GM23338 (cell line): ENCODE data around the gene CTNNA3. TPM values are rescaled to one million over a fixed set of nuclear protein-coding genes. Genes with fewer than 3 reads are reported as not detected.
A peak's percentile ranks its signal among the peaks of the same experiment; 100 is the strongest.

ENCODE experiments used
- ATAC-seq: fragments of 200-7000 bp; cut with Tn5 transposase; 3 replicates; pipeline ENCODE4 v1.9.1; 2020
- DNase-seq: peaks from one replicate; pipeline ENCODE4 v3.0.0-alpha.2; 2015; ENCODE audit warnings: low spot score
- H2AFZ ChIP-seq: fragments of 200-600 bp; sonication (generic); 2 replicates; pipeline ENCODE4 v1.8.0; 2016; ENCODE audit warnings: antibody characterized with exemption, mild to moderate bottlenecking, moderate library complexity
- H3F3A ChIP-seq: fragments of 200-600 bp; sonication (generic); replicated peaks from 2 replicates; pipeline ENCODE4 v1.8.0; 2017; ENCODE audit warnings: antibody characterized with exemption, mixed run types, low read depth
- H3K27ac ChIP-seq: fragments of 200-600 bp; sonication (generic); 2 replicates; pipeline ENCODE4 v1.6.1; 2016; ENCODE audit warnings: low read depth
- H3K27me3 ChIP-seq: fragments of 200-600 bp; sonication (generic); 2 replicates; pipeline ENCODE4 v1.8.0; 2016; ENCODE audit warnings: mild to moderate bottlenecking, mixed run types, moderate library complexity; ENCODE audit not compliant: insufficient read depth
- H3K36me3 ChIP-seq: fragments of 200-600 bp; sonication (generic); 2 replicates; pipeline ENCODE4 v1.8.0; 2016; ENCODE audit warnings: mild to moderate bottlenecking; ENCODE audit not compliant: insufficient read depth
- H3K4me1 ChIP-seq: fragments of 200-600 bp; sonication (generic); 2 replicates; pipeline ENCODE4 v1.8.0; 2016; ENCODE audit warnings: mild to moderate bottlenecking, moderate library complexity; ENCODE audit not compliant: insufficient read depth
- H3K4me2 ChIP-seq: fragments of 200-600 bp; sonication (generic); 2 replicates; pipeline ENCODE4 v1.7.1; 2017; ENCODE audit warnings: mixed run types
- H3K4me3 ChIP-seq: fragments of 200-600 bp; sonication (generic); 2 replicates; pipeline ENCODE4 v1.6.1; 2016; ENCODE audit warnings: mixed run types
- H3K79me2 ChIP-seq: fragments of 200-600 bp; sonication (generic); replicated peaks from 2 replicates; pipeline ENCODE4 v1.8.0; 2017; ENCODE audit warnings: mild to moderate bottlenecking; ENCODE audit not compliant: insufficient read depth
- H3K9me2 ChIP-seq: fragments of 200-600 bp; sonication (generic); 2 replicates; pipeline ENCODE4 v1.8.0; 2017; ENCODE audit not compliant: insufficient read depth
- H4K20me1 ChIP-seq: fragments of 200-600 bp; sonication (generic); replicated peaks from 2 replicates; pipeline ENCODE4 v1.8.0; 2017; ENCODE audit warnings: mild to moderate bottlenecking; ENCODE audit not compliant: insufficient read depth
- H3K27ac Mint-ChIP-seq: 2 replicates; pipeline ENCODE4 v1.8.0; 2020; ENCODE audit warnings: inconsistent platforms, mild to moderate bottlenecking, moderate library complexity, mixed read lengths
- H3K27me3 Mint-ChIP-seq: 3 replicates; pipeline ENCODE4 v1.8.0; 2022; ENCODE audit warnings: low read depth, mild to moderate bottlenecking, moderate library complexity, mixed read lengths, inconsistent platforms; ENCODE audit not compliant: insufficient read depth, poor library complexity
- H3K36me3 Mint-ChIP-seq: 3 replicates; pipeline ENCODE4 v1.8.0; 2021; ENCODE audit warnings: low read depth, mild to moderate bottlenecking, inconsistent platforms, moderate library complexity, mixed read lengths
- H3K4me1 Mint-ChIP-seq: 3 replicates; pipeline ENCODE4 v1.8.0; 2020; ENCODE audit warnings: mild to moderate bottlenecking, inconsistent platforms, mixed read lengths
- H3K4me3 Mint-ChIP-seq: 3 replicates; pipeline ENCODE4 v1.8.0; 2021; ENCODE audit warnings: moderate library complexity, mild to moderate bottlenecking, inconsistent platforms, mixed read lengths
- H3K9me3 Mint-ChIP-seq: 3 replicates; pipeline ENCODE4 v1.8.0; 2020; ENCODE audit warnings: moderate library complexity, mild to moderate bottlenecking, inconsistent platforms, mixed read lengths
- CREB1 ChIP-seq: fragments of 250-450 bp; sonication (Bioruptor Pico); IDR thresholded peaks from 2 replicates; pipeline ENCODE4 v1.5.0; 2020; ENCODE audit warnings: low read depth, mild to moderate bottlenecking, moderate library complexity
- CTCF ChIP-seq, 2 experiments: fragments of 200-600 bp in 1 of 2; sonication (generic) in 1 of 2; conservative IDR thresholded peaks; 2 replicates each; pipeline versions ENCODE4 v1.5.1 to v1.6.1; 2016 to 2017; ENCODE audit warnings: antibody characterized with exemption in 2 of 2, low read depth in 2 of 2, mild to moderate bottlenecking in 2 of 2, moderate library complexity in 1 of 2
- ETS1 ChIP-seq: IDR thresholded peaks from 2 replicates; pipeline ENCODE4 v1.6.1; 2016; ENCODE audit warnings: antibody characterized with exemption
- EZH2phosphoT487 ChIP-seq: fragments of 200-600 bp; sonication (generic); IDR thresholded peaks from one replicate; pipeline ENCODE4 v1.8.1; 2018; ENCODE audit warnings: antibody characterized with exemption; ENCODE audit not compliant: unreplicated experiment
- JUNB ChIP-seq: IDR thresholded peaks from one replicate; pipeline ENCODE4 v1.6.1; 2016; ENCODE audit warnings: antibody characterized with exemption; ENCODE audit not compliant: unreplicated experiment
- NANOG ChIP-seq: IDR thresholded peaks from 2 replicates; pipeline ENCODE4 v1.6.1; 2016; ENCODE audit warnings: antibody characterized with exemption, borderline replicate concordance
- STAT1 ChIP-seq: IDR thresholded peaks from one replicate; pipeline ENCODE4 v1.6.1; 2016; ENCODE audit warnings: antibody characterized with exemption; ENCODE audit not compliant: unreplicated experiment
- ZNF114 ChIP-seq: fragments of 250-450 bp; sonication (Bioruptor Pico); IDR thresholded peaks from 2 replicates; pipeline ENCODE4 v1.5.0; 2020; ENCODE audit warnings: mild to moderate bottlenecking, moderate library complexity
- ZNF462 ChIP-seq: fragments of 250-450 bp; sonication (Bioruptor Pico); IDR thresholded peaks from 2 replicates; pipeline ENCODE4 v1.5.0; 2020; ENCODE audit warnings: mild to moderate bottlenecking, moderate library complexity
- polyA plus RNA-seq: library from polyadenylated mRNA; unstranded; fragments of >200 nt; fragmentation: Nextera tagmentation; extraction: Ambion mirVana; gene quantifications from 2 replicates; pipeline ENCODE4 v1.2.1, GENCODE V29; 2016
- total RNA-seq: library from RNA; depleted of rRNA; stranded (reverse); fragments of >200 nt; shearing (Covaris generic); gene quantifications from 2 replicates; pipeline ENCODE4 v1.2.3, GENCODE V29; 2014

The CTNNA3 gene
- total and polyA plus RNA-seq, 2 experiments from 2014 or later: 0.71 to 3.3 TPM

GRCh38 chr10:67573484-67573883 is 122.5 kb downstream of the CTNNA3 start (continued):
- TF ChIP-seq ZNF462 (CRISPR knock-in tag): no peak
- no peak for TF ChIP-seq CREB1 (CRISPR knock-in tag)
- no peak for TF ChIP-seq NANOG

- Histone ChIP-seq H3K4me1 (no peaks in the 10 kb centered on the region), H2AFZ (0 out of 2 replicates have a peak overlapping the region, but pooled peaks have one; percentile 13), H3F3A (no peaks in the 10 kb centered on the region), H3K27ac (no peak overlapping the region), H3K4me2 (no peak overlapping the region), H4K20me1 (no peaks in the 10 kb centered on the region), H3K27me3 (no peaks in the 10 kb centered on the region), H3K9me2 (0 out of 2 replicates have a peak, but pooled peaks cover 5% of the 10 kb centered on the region), H3K79me2 (no peaks in the 10 kb centered on the region), H3K4me3 (no peak overlapping the region), H3K36me3 (no peaks in the 10 kb centered on the region)
- Mint-ChIP-seq H3K27ac (no peak overlapping the region), H3K4me1 (no peaks in the 10 kb centered on the region), H3K36me3 (no peaks in the 10 kb centered on the region), H3K27me3 (no peaks in the 10 kb centered on the region), H3K4me3 (no peak overlapping the region), H3K9me3 (no peaks in the 10 kb centered on the region)
- no peak for ATAC-seq
- no peak for DNase-seq
- TF ChIP-seq NANOG: no peak
- no peak for TF ChIP-seq CREB1 (CRISPR knock-in tag)
- TF ChIP-seq STAT1: no peak
- TF ChIP-seq ZNF114 (CRISPR knock-in tag): no peak
- no peak for TF ChIP-seq JUNB
- TF ChIP-seq CTCF (conservative IDR thresholded peaks at IDR 0.05; ENCODE audit: low read depth in 2 of 2): no peak
- TF ChIP-seq ETS1: no peak
- no peak for TF ChIP-seq EZH2phosphoT487
Measured at GRCh38 chr10:67571503-67571902, 124.5 kb downstream of the CTNNA3 start.
